Mesodermal cell (in vitro differentiated cells): ENCODE results near the gene COL23A1.

Experiments
- H3K27ac ChIP-seq: 2 replicates; pipeline ENCODE4 v1.7.0; 2013; ENCODE audit warnings: mild to moderate bottlenecking, low read depth, low read length, moderate library complexity; ENCODE audit not compliant: severe bottlenecking
- H3K36me3 ChIP-seq: 2 replicates; pipeline ENCODE4 v1.7.1; 2013; ENCODE audit warnings: mild to moderate bottlenecking, low read length, moderate library complexity; ENCODE audit not compliant: control insufficient read depth, insufficient read depth
- H3K4me1 ChIP-seq: one replicate; pipeline ENCODE4 v1.7.1; 2013; ENCODE audit warnings: mild to moderate bottlenecking, low read length; ENCODE audit not compliant: insufficient read depth, control insufficient read depth, poor library complexity, severe bottlenecking
- H3K4me3 ChIP-seq: 2 replicates; pipeline ENCODE4 v1.7.0; 2013; ENCODE audit warnings: low read length, control low read depth, mild to moderate bottlenecking; ENCODE audit not compliant: insufficient read depth, poor library complexity, severe bottlenecking; ENCODE audit errors: extremely low read depth
- H3K9me3 ChIP-seq: 2 replicates; pipeline ENCODE4 v1.7.1; 2013; ENCODE audit warnings: mild to moderate bottlenecking, low read length, moderate library complexity; ENCODE audit not compliant: control insufficient read depth
- WGBS, 2 experiments: methylation state at CpG; one replicate each; pipeline ENCODE4 v1.1.5; 2013; ENCODE audit warnings: missing lambda C conversion rate in 2 of 2; ENCODE audit not compliant: insufficient coverage in 2 of 2; 5-methylcytosine and 5-hydroxymethylcytosine counted together

Gene COL23A1

GRCh38 chr5:178382754-178383164 is 207.4 kb downstream of the COL23A1 start:
- Histone ChIP-seq H3K4me1 (peaks cover 15% of the 10 kb centered on the region), H3K4me3 (no peak overlapping the region), H3K36me3 (no peaks in the 10 kb centered on the region), H3K9me3 (no peaks in the 10 kb centered on the region), H3K27ac (no peak overlapping the region)
- 77 to 80% methylated on average over 2 to 5 of the region's 8 CpGs for WGBS, 2 experiments

DNA sequence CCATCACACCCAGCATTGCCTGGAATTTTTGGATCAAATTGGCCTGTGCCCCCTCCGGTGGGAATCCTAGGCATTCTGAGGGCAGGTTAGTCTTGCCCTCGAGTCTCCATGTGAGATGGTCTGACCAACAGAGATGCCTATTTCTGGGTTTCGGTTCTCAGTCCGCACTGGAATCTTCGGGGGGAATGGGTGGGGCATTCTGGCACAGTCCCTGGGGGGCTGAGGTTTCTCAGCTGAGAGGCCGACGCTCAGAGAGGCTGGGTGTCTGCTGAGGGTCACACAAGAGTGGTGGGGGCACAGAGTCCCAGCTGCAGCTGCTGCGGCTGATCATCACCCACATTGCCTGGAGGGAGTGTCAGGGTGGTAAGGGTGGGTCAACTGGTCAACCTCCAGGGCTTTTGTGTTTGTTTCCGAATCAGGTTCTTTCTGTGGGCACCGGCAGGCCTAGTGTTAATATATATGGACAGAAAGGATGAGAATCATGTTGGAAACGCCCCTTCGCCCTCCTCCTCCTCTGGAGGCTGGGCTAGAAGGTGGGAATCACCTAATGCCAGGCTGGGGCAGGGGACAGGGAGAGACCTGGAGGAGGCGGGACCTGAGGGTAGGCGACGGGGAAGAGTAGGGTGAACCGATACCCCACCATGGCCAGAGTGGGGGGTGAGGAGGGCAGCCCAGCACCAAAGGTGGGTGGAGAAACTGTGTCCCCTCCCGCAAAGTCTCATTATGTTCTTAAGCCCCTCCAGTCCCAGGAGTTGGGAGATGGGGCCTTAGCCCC is 208.1 kb downstream of the COL23A1 start:
- Histone ChIP-seq H3K4me1 (peaks cover 15% of the 10 kb centered on the region), H3K4me3 (no peak overlapping the region), H3K9me3 (no peaks in the 10 kb centered on the region), H3K36me3 (no peaks in the 10 kb centered on the region), H3K27ac (no peak overlapping the region)
- WGBS, 2 experiments, result 94 to 95% methylated on average over 12 to 13 of the region's 17 CpGs

DNA sequence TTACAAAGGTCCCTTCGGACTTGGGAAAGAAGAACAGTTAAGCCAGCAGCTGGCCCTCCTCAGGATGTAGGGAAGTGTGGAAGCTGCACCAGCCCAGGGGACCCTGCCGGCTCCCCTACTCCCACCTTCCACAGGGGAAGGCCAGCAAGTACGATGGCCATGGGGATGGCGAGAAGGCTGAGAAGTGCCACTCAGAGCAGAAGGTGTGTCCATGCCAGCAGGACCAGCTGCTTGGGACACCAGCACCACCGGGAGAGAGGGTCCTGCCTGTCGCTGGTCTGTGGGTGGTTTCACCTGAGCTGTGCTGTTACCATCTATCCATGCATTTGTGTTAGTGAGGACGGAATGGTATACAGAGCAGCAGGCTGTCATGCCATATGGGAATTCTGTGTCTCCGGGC is 209.0 kb downstream of the COL23A1 start:
- peaks cover 12% of the 10 kb centered on the region for H3K4me1 ChIP-seq
- H3K9me3 ChIP-seq, result no peaks in the 10 kb centered on the region
- H3K27ac ChIP-seq, result no peak overlapping the region
- 95 to 96% methylated on average over 6 to 8 of the region's 8 CpGs for WGBS, 2 experiments
- no peaks in the 10 kb centered on the region for H3K36me3 ChIP-seq
- no peak overlapping the region for H3K4me3 ChIP-seq

GRCh38 chr5:178380541-178381074 is 209.6 kb downstream of the COL23A1 start:
- Histone ChIP-seq H3K4me3 (no peak overlapping the region), H3K4me1 (peaks cover 11% of the 10 kb centered on the region), H3K9me3 (no peaks in the 10 kb centered on the region), H3K36me3 (no peaks in the 10 kb centered on the region), H3K27ac (no peak overlapping the region)
- WGBS, 2 experiments, result 87 to 93% methylated on average over 12 to 14 of the region's 16 CpGs

DNA sequence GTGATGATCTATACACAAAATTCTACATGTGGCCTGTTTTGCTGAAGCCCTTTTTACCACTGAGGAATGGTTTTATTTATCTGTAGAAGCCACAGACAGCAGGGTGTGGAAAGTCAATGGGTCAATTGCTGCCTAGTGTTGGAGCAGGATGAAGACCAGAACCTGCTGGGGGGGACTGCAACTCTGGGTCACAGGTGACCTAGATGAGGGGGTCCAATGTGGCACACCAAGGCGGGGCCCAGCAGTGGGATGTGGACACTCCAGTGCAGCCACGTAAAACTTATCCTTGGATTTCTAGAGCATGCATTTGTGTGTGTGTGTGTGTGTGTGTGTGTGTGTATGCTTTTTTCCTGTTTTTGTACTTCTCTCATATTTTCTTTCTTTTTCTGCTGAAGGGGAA is 210.1 kb downstream of the COL23A1 start:
- Histone ChIP-seq H3K9me3 (no peaks in the 10 kb centered on the region), H3K4me1 (peaks cover 6% of the 10 kb centered on the region), H3K4me3 (no peak overlapping the region), H3K27ac (no peak overlapping the region), H3K36me3 (no peaks in the 10 kb centered on the region)
- 90 to 100% methylated on average over 1 to 2 of the region's 2 CpGs for WGBS, 2 experiments

- no peak overlapping the region for H3K4me3 ChIP-seq
- H3K4me1 ChIP-seq, result no peaks in the 10 kb centered on the region
- H3K27ac ChIP-seq, result no peak overlapping the region
- no peaks in the 10 kb centered on the region for H3K9me3 ChIP-seq
- WGBS, 2 experiments, result 94% methylated on average over 7 to 10 of the region's 14 CpGs
- no peaks in the 10 kb centered on the region for H3K36me3 ChIP-seq
Measured at GRCh38 chr5:178378527-178379484, 211.4 kb downstream of the COL23A1 start.

- Histone ChIP-seq H3K9me3 (no peaks in the 10 kb centered on the region), H3K4me3 (no peak overlapping the region), H3K4me1 (no peaks in the 10 kb centered on the region), H3K27ac (no peak overlapping the region), H3K36me3 (no peaks in the 10 kb centered on the region)
- WGBS, 2 experiments, result 96 to 98% methylated on average over 17 to 21 of the region's 21 CpGs
Measured at GRCh38 chr5:178377583-178378270, 212.5 kb downstream of the COL23A1 start.

DNA sequence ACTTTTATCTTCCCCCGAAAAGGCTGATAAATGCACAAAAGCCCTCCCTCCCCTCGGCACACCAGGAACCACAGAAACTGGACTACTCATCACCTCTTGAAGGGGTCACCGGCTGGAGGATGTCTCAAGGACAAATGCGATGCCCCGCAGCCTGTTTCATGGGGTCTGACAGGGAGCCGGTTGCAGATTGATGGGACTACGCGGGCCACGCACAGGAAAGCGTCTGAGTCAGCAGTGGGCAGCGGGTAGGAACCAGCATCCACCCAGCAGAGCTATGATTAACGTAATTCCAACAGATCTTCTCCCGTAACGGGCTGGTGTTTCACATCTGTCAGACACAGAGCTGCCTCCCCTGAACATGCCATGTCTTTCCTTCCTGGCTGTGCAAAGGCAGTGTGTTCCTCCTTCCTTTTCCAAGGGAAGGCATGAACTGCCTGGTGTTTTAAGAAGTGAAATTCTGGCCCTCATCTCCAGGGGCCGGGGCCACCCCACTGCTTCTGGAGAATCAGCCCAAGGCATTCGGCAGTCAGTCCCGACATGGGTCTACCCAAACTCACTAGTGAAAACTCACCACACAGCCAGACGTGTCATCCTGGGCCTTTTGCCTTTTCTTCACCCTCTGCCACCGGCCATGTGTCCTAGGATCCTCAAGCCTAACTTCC is 213.1 kb downstream of the COL23A1 start:
- no peak overlapping the region for H3K4me3 ChIP-seq
- WGBS, 2 experiments, result 85 to 94% methylated on average over 16 to 18 of the region's 19 CpGs
- no peaks in the 10 kb centered on the region for H3K9me3 ChIP-seq
- no peak overlapping the region for H3K27ac ChIP-seq
- no peaks in the 10 kb centered on the region for H3K4me1 ChIP-seq
- no peaks in the 10 kb centered on the region for H3K36me3 ChIP-seq

DNA sequence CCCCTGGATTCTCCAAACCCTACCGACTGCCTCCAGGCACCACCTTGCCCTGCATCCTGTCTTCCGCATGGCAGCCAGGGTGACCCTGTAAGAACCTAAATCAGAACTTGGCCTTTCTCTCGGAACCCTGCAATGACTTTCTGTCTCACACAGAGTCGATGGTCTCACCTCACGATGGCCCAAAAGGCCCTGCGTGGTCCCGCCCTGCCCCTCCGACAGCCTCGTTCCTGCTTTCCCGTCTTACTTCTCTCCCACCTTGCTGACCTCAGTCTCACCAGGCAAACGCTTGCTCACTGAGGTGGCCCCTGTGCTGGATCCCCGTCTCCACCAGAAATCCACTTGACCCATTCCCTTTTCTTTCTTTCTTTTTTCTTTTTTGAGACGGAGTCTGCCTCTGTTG is 214.8 kb downstream of the COL23A1 start:
- WGBS, 2 experiments, result 95% methylated on average over 12 to 13 of the region's 13 CpGs
- no peaks in the 10 kb centered on the region for H3K36me3 ChIP-seq
- H3K4me1 ChIP-seq, result peaks cover 5% of the 10 kb centered on the region
- H3K4me3 ChIP-seq, result no peak overlapping the region
- H3K9me3 ChIP-seq, result peaks cover under 1% of the 10 kb centered on the region
- no peak overlapping the region for H3K27ac ChIP-seq

- peaks cover 5% of the 10 kb centered on the region for H3K4me1 ChIP-seq
- no peaks in the 10 kb centered on the region for H3K36me3 ChIP-seq
- no peak overlapping the region for H3K4me3 ChIP-seq
- H3K9me3 ChIP-seq, result peaks cover 8% of the 10 kb centered on the region
- H3K27ac ChIP-seq, result no peak overlapping the region
- WGBS, 2 experiments, result 91 to 95% methylated on average over 10 to 15 of the region's 16 CpGs
Measured at GRCh38 chr5:178373711-178374110, 216.5 kb downstream of the COL23A1 start.
